K562 (cell line): ENCODE results near the gene ADAM8. TPM values are rescaled to one million over a fixed set of nuclear protein-coding genes. Genes with fewer than 3 reads are reported as not detected.

Experiments used
- ARID1B ChIP-seq: fragments of 450-650 bp; IDR thresholded peaks from 2 replicates; pipeline ENCODE4 v1.6.1; 2016; ENCODE audit warnings: antibody characterized with exemption, mild to moderate bottlenecking, inconsistent platforms
- ATF1 ChIP-seq, 2 experiments: fragments of 450-650 bp in 1 of 2; IDR thresholded peaks; 2 replicates each; pipeline ENCODE4 v1.6.1; 2016; ENCODE audit warnings: missing compliant biosample characterization in 1 of 2, missing genetic modification characterization in 1 of 2
- CCNT2 ChIP-seq: IDR thresholded peaks from 2 replicates; pipeline ENCODE4 v1.6.1; 2011; ENCODE audit warnings: borderline replicate concordance, low read depth, mild to moderate bottlenecking, moderate library complexity, mixed read lengths, low read length; ENCODE audit not compliant: insufficient read length; ENCODE audit errors: extremely low read depth
- GTF2F1 ChIP-seq: IDR thresholded peaks from 2 replicates; pipeline ENCODE4 v1.6.1; 2011; ENCODE audit warnings: low read depth, low read length, improper control_type of control experiment
- TRIM28 ChIP-seq: fragments of 450-650 bp; IDR thresholded peaks from 2 replicates; pipeline ENCODE4 v1.6.1; 2017
- ZBTB7A ChIP-seq: IDR thresholded peaks from 2 replicates; pipeline ENCODE4 v1.6.1; 2011; ENCODE audit warnings: low read depth, mild to moderate bottlenecking, low read length, moderate library complexity, borderline replicate concordance; ENCODE audit not compliant: control insufficient read depth
- ZEB2 ChIP-seq: fragments of 450-650 bp; IDR thresholded peaks from 2 replicates; pipeline ENCODE4 v1.6.1; 2016
- ZNF12 ChIP-seq: sonication (generic); formaldehyde crosslinking; IDR thresholded peaks from 2 replicates; pipeline ENCODE4 v1.4.0; 2020; ENCODE audit warnings: mild to moderate bottlenecking, missing genetic modification reagents
- ZNF431 ChIP-seq: sonication (generic); formaldehyde crosslinking; IDR thresholded peaks from 2 replicates; pipeline ENCODE4 v1.8.0; 2022; ENCODE audit warnings: mild to moderate bottlenecking, missing genetic modification reagents
- polyA plus RNA-seq, 8 experiments: library from polyadenylated mRNA; depleted of rRNA in 4 of 8; stranded (reverse) in 5 of 8; unstranded in 3 of 8; fragments of >200 nt; fragmentation: Nextera tagmentation in 2 of 8; fragmentation: Illumina TruSeq in 1 of 8; extraction: Ambion mirVana in 2 of 8; extraction: Trizol in 1 of 8; gene quantifications; 2 replicates each; pipeline versions ENCODE4 v1.2.1 to v1.2.3, GENCODE V29; 2011 to 2014; ENCODE audit warnings: inconsistent platforms in 1 of 8, missing spikeins in 1 of 8
- total RNA-seq, 7 experiments: library from RNA; depleted of rRNA in 6 of 7; stranded (reverse); fragments of >200 nt in 6 of 7; fragmentation: Illumina TruSeq in 2 of 7; extraction: Trizol in 2 of 7; gene quantifications; 2 replicates each; pipeline versions ENCODE4 v1.2.1 to v1.2.3, GENCODE V29; 2011 to 2021; ENCODE audit warnings: low replicate concordance in 1 of 7
- TF ChIP-seq, protein P1 (sequence below): fragments of 200-800 bp; sonication (Bioruptor generic); IDR thresholded peaks from 2 replicates; pipeline ENCODE4 v1.6.1; 2017; ENCODE audit warnings: missing genetic modification characterization, missing compliant biosample characterization
- TF ChIP-seq, protein P2 (sequence below): sonication (generic); formaldehyde crosslinking; IDR thresholded peaks from 2 replicates; pipeline ENCODE4 v1.8.0; 2022; ENCODE audit warnings: mild to moderate bottlenecking, missing genetic modification reagents
- TF ChIP-seq, protein P3 (sequence below), 2 experiments: fragments of 450-650 bp; conservative IDR thresholded peaks; 2 replicates each; pipeline ENCODE4 v1.6.1; 2017; ENCODE audit warnings: mild to moderate bottlenecking in 2 of 2, moderate library complexity in 2 of 2
- TF ChIP-seq, protein P4 (sequence below), 3 experiments: fragments of 200-800 bp in 1 of 3; sonication (Bioruptor generic) in 1 of 3; sonication (generic) in 1 of 3; formaldehyde crosslinking in 1 of 3; IDR thresholded peaks; 2 replicates each; pipeline versions ENCODE4 v1.6.1 to v1.8.0; 2016 to 2022; ENCODE audit warnings: mild to moderate bottlenecking in 2 of 3, missing compliant biosample characterization in 2 of 3, missing genetic modification characterization in 2 of 3, missing genetic modification reagents in 1 of 3

Gene ADAM8
- total and polyA plus RNA-seq, 9 of the 15 experiments (the other 6 are each of a cell fraction or from before 2014, with no cell fraction given), result 0.07 to 7.0 (median 1.1) TPM

DNA sequence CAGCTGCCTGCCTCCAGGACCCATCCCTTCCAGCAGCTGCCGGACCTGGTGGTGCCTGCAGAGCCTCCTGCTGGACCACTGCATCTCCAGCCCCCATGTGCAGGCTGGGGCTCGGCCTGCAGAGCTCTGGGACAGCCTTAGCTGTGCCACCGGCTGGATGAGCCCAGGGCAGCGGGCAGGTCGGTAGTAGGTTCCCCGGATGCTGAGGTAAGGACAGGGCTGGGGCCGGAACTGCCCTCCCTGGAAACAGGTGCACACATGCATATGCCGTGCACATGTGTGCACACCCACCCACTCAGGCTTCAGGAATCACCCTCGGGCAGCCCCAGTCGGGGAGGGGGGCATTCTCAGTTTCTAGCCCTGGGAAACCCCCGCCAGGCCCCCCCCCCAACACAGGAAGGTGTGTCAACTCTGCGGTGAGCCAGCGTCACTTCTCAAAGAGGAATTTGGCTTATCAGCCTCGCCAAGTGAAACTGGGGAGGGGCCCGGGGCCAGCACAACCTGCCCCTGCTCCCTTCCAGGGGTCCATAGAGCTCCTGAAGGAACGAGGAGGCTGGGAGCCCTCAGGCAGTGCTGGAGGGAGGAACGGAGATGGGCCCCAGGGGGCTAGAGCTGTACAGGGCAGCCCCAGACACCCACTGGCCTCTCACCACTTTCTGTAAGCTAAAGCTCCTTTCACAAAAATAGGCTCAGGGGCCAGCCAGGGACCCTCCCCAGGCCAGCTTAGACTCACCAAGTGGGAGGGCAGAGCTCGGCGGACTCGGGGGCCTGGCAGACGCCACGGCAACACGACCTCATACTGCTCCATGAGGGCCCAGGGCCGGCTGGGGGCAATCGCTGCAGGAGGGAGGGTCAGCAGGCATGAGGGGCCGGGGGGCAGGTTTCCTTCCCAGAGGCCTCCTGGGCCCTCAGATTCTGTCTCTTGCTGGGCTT is 1.7 kb downstream of the ADAM8 start (continued):
- TF ChIP-seq, protein P1, sequence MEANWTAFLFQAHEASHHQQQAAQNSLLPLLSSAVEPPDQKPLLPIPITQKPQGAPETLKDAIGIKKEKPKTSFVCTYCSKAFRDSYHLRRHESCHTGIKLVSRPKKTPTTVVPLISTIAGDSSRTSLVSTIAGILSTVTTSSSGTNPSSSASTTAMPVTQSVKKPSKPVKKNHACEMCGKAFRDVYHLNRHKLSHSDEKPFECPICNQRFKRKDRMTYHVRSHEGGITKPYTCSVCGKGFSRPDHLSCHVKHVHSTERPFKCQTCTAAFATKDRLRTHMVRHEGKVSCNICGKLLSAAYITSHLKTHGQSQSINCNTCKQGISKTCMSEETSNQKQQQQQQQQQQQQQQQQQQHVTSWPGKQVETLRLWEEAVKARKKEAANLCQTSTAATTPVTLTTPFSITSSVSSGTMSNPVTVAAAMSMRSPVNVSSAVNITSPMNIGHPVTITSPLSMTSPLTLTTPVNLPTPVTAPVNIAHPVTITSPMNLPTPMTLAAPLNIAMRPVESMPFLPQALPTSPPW (CRISPR knock-in tag), result peak; percentile 91
- TF ChIP-seq GTF2F1 (no peak), CCNT2 (peak; percentile 9), ZNF12 (CRISPR knock-in tag) (0 out of 2 replicates have a peak, but pooled peaks have one; percentile 25), ZBTB7A (peak; percentile 84), ZEB2 (peak; percentile 56; the same call in 1 of the 2 replicates), ARID1B (peak; percentile 69), TRIM28 (no peak), ZNF431 (CRISPR knock-in tag) (no peak), ATF1 (CRISPR knock-in tag; IDR thresholded peaks at IDR 0.05) (no peak), ATF1 (tag; IDR thresholded peaks at IDR 0.05) (peak; percentile 37; the same call in 1 of the 2 replicates)
- TF ChIP-seq, protein P2, sequence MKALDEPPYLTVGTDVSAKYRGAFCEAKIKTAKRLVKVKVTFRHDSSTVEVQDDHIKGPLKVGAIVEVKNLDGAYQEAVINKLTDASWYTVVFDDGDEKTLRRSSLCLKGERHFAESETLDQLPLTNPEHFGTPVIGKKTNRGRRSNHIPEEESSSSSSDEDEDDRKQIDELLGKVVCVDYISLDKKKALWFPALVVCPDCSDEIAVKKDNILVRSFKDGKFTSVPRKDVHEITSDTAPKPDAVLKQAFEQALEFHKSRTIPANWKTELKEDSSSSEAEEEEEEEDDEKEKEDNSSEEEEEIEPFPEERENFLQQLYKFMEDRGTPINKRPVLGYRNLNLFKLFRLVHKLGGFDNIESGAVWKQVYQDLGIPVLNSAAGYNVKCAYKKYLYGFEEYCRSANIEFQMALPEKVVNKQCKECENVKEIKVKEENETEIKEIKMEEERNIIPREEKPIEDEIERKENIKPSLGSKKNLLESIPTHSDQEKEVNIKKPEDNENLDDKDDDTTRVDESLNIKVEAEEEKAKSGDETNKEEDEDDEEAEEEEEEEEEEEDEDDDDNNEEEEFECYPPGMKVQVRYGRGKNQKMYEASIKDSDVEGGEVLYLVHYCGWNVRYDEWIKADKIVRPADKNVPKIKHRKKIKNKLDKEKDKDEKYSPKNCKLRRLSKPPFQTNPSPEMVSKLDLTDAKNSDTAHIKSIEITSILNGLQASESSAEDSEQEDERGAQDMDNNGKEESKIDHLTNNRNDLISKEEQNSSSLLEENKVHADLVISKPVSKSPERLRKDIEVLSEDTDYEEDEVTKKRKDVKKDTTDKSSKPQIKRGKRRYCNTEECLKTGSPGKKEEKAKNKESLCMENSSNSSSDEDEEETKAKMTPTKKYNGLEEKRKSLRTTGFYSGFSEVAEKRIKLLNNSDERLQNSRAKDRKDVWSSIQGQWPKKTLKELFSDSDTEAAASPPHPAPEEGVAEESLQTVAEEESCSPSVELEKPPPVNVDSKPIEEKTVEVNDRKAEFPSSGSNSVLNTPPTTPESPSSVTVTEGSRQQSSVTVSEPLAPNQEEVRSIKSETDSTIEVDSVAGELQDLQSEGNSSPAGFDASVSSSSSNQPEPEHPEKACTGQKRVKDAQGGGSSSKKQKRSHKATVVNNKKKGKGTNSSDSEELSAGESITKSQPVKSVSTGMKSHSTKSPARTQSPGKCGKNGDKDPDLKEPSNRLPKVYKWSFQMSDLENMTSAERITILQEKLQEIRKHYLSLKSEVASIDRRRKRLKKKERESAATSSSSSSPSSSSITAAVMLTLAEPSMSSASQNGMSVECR, result 0 out of 2 replicates have a peak, but pooled peaks have one; percentile 32
- TF ChIP-seq, protein P3, sequence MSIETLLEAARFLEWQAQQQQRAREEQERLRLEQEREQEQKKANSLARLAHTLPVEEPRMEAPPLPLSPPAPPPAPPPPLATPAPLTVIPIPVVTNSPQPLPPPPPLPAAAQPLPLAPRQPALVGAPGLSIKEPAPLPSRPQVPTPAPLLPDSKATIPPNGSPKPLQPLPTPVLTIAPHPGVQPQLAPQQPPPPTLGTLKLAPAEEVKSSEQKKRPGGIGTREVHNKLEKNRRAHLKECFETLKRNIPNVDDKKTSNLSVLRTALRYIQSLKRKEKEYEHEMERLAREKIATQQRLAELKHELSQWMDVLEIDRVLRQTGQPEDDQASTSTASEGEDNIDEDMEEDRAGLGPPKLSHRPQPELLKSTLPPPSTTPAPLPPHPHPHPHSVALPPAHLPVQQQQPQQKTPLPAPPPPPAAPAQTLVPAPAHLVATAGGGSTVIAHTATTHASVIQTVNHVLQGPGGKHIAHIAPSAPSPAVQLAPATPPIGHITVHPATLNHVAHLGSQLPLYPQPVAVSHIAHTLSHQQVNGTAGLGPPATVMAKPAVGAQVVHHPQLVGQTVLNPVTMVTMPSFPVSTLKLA (conservative IDR thresholded peaks at IDR 0.05), result 0 out of 4 replicates have a peak, but pooled peaks of 1 of the 2 experiments have one; percentile 21
- TF ChIP-seq, protein P4, sequence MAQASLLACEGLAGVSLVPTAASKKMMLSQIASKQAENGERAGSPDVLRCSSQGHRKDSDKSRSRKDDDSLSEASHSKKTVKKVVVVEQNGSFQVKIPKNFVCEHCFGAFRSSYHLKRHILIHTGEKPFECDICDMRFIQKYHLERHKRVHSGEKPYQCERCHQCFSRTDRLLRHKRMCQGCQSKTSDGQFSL (CRISPR knock-in tag; IDR thresholded peaks at IDR 0.05), result peak; percentile 29; the same call in 1 of the 2 replicates
- TF ChIP-seq, protein P4 (tag; IDR thresholded peaks at IDR 0.05), result no peak
